Endothelial cell of umbilical vein (primary cell): ENCODE results near the gene SLC38A10. TPM values are rescaled to one million over a fixed set of nuclear protein-coding genes. Genes with fewer than 3 reads are reported as not detected.

Experiments used
- BruUV-seq: library from RNA; stranded (reverse); fragments of 400-500 nt; replicated peaks from 2 replicates; lab custom pipeline; 2021; lab: Mats Ljungman, UMichigan
- CTCF ChIA-PET: fragments of 300-600, 350-600 bp; sonication (Branson Sonifier 250); formaldehyde crosslinking; loops from one replicate; lab custom pipeline; 2021; ENCODE audit warnings: antibody characterized with exemption, inconsistent platforms; lab: Charles Lee
- POLR2A ChIA-PET: fragments of 300-600, 350-600 bp; sonication (Branson Sonifier 250); formaldehyde crosslinking; loops from one replicate; lab custom pipeline; 2021; ENCODE audit warnings: antibody characterized with exemption, inconsistent platforms; lab: Charles Lee
- DNase-seq: peaks from one replicate; pipeline ENCODE4 v3.0.0-alpha.2; 2011; ENCODE audit warnings: low read depth, low spot score
- FAIRE-seq: peaks from 2 replicates; lab custom pipeline; 2011; peaks lifted over from hg19 to GRCh38; lab: Jason Lieb, UNC
- H2AFZ ChIP-seq: 2 replicates; pipeline ENCODE4 v1.6.0; 2012; ENCODE audit warnings: low read depth, low read length, control low read depth, inconsistent platforms
- H3K27ac ChIP-seq: 2 replicates; pipeline ENCODE4 v1.5.1; 2011; ENCODE audit warnings: low read depth, mild to moderate bottlenecking, control low read depth, low read length, moderate library complexity; ENCODE audit not compliant: insufficient read depth
- H3K27me3 ChIP-seq, 2 experiments: 2 replicates each; pipeline versions ENCODE4 v1.6.0 to v1.6.1; 2011; ENCODE audit warnings: low read length in 2 of 2, mixed read lengths in 1 of 2; ENCODE audit not compliant: control insufficient read depth in 2 of 2, insufficient read depth in 2 of 2
- H3K36me3 ChIP-seq, 2 experiments: 2 replicates in 1 of 2; 3 replicates in 1 of 2; pipeline ENCODE4 v1.5.1; 2011; ENCODE audit warnings: low read length in 2 of 2, mild to moderate bottlenecking in 1 of 2, moderate library complexity in 1 of 2; ENCODE audit not compliant: control insufficient read depth in 2 of 2, insufficient read depth in 2 of 2; ENCODE audit errors: extremely low read depth in 1 of 2
- H3K4me1 ChIP-seq: 3 replicates; pipeline ENCODE4 v1.5.1; 2011; ENCODE audit warnings: mild to moderate bottlenecking, low read length; ENCODE audit not compliant: control insufficient read depth, insufficient read depth; ENCODE audit errors: extremely low read depth
- H3K4me2 ChIP-seq: 2 replicates; pipeline ENCODE4 v1.6.1; 2011; ENCODE audit warnings: low read length, control low read depth, mixed read lengths; ENCODE audit not compliant: insufficient read depth
- H3K4me3 ChIP-seq, 3 experiments: fragments of 200-600 bp in 1 of 3; sonication (generic), shearing (Covaris generic) in 1 of 3; replicated peaks in 1 of 3; 2 replicates each; pipeline ENCODE4 v1.5.1; 2011 to 2016; ENCODE audit warnings: control low read depth in 3 of 3, low read length in 3 of 3, mild to moderate bottlenecking in 2 of 3, inconsistent platforms in 1 of 3, low read depth in 1 of 3, moderate library complexity in 1 of 3; ENCODE audit not compliant: insufficient read depth in 1 of 3
- H3K79me2 ChIP-seq: 2 replicates; pipeline ENCODE4 v1.6.0; 2012; ENCODE audit warnings: low read length, inconsistent platforms; ENCODE audit not compliant: control insufficient read depth, insufficient read depth
- H3K9ac ChIP-seq: replicated peaks from 2 replicates; pipeline ENCODE3; 2011; ENCODE audit warnings: low read length, control low read depth; ENCODE audit not compliant: insufficient read depth; ENCODE audit errors: extremely low read depth
- H3K9me1 ChIP-seq: replicated peaks from 3 replicates; pipeline ENCODE4 v1.6.0; 2011; ENCODE audit warnings: mild to moderate bottlenecking, low read length; ENCODE audit not compliant: control insufficient read depth, insufficient read depth; ENCODE audit errors: extremely low read depth
- H3K9me3 ChIP-seq: replicated peaks from 2 replicates; pipeline ENCODE4 v1.5.1; 2012; ENCODE audit warnings: low read length, inconsistent platforms; ENCODE audit not compliant: control insufficient read depth, insufficient read depth
- H4K20me1 ChIP-seq: replicated peaks from 2 replicates; pipeline ENCODE3; 2011; ENCODE audit warnings: mild to moderate bottlenecking, low read length; ENCODE audit not compliant: control insufficient read depth, insufficient read depth; ENCODE audit errors: extremely low read depth
- EZH2 ChIP-seq: IDR thresholded peaks from 2 replicates; pipeline ENCODE4 v1.6.1; 2012; ENCODE audit warnings: borderline replicate concordance, low read depth, mild to moderate bottlenecking, moderate library complexity, low read length, inconsistent platforms; ENCODE audit not compliant: severe bottlenecking
- FOS ChIP-seq: IDR thresholded peaks from 2 replicates; pipeline ENCODE4 v1.6.1; 2011; ENCODE audit warnings: mild to moderate bottlenecking, low read length, moderate library complexity, borderline replicate concordance; ENCODE audit not compliant: insufficient read depth
- GATA2 ChIP-seq: IDR thresholded peaks from 2 replicates; pipeline ENCODE4 v1.7.0; 2011; ENCODE audit warnings: low read depth, mild to moderate bottlenecking, moderate library complexity, mixed read lengths, low read length; ENCODE audit not compliant: insufficient read length, insufficient read depth
- JUN ChIP-seq: IDR thresholded peaks from 2 replicates; pipeline ENCODE4 v1.6.1; 2011; ENCODE audit warnings: borderline replicate concordance, low read depth; ENCODE audit not compliant: insufficient read length, insufficient read depth
- MYC ChIP-seq: IDR thresholded peaks from one replicate; pipeline ENCODE4 v1.6.1; 2011; ENCODE audit warnings: mild to moderate bottlenecking, low read depth, low read length
- POLR2A ChIP-seq: IDR thresholded peaks from 2 replicates; pipeline ENCODE4 v1.6.1; 2012; ENCODE audit warnings: low read depth, mild to moderate bottlenecking, control low read depth, low read length
- POLR2AphosphoS5 ChIP-seq: IDR thresholded peaks from 2 replicates; pipeline ENCODE4 v1.6.1; 2012; ENCODE audit warnings: low read depth, mild to moderate bottlenecking, control low read depth, low read length, moderate library complexity; ENCODE audit not compliant: insufficient read depth
- dilution Hi-C: fragments of 300-500 bp; cut with MboI; formaldehyde crosslinking; loops from one replicate; pipeline ENCODE4 v1.15.0; 2019; ENCODE audit warnings: low sequenced_read_pairs; ENCODE audit not compliant: extremely low pct_ligation_motif_present
- intact Hi-C: fragments of 100-400 bp; cut with micrococcal nuclease; formaldehyde crosslinking; loops from one replicate; pipeline ENCODE4 v1.10.0; 2022
- polyA plus RNA-seq, 4 experiments: library from polyadenylated mRNA; depleted of rRNA in 3 of 4; stranded (reverse) in 3 of 4; unstranded in 1 of 4; fragments of >200 nt; gene quantifications; 2 replicates each; pipeline versions ENCODE4 v1.2.1 to v1.2.3, GENCODE V29; 2011 to 2012; ENCODE audit warnings: missing spikeins in 1 of 4
- total RNA-seq: library from RNA; stranded (reverse); gene quantifications from 2 replicates; pipeline ENCODE4 v1.2.3, GENCODE V29; 2021
- TF ChIP-seq, protein P1 (sequence below): IDR thresholded peaks from 2 replicates; pipeline ENCODE4 v1.6.1; 2011; ENCODE audit not compliant: insufficient read depth, insufficient read length
- TF ChIP-seq, protein P2 (sequence below), 2 donors: IDR thresholded peaks; 1 replicate in 1 of 2; 2 replicates in 1 of 2; pipeline ENCODE4 v1.5.1; 2011; ENCODE audit warnings: low read length in 2 of 2, mild to moderate bottlenecking in 2 of 2, moderate library complexity in 2 of 2, control low read depth in 1 of 2, inconsistent platforms in 1 of 2, low read depth in 1 of 2; ENCODE audit not compliant: insufficient read depth in 1 of 2; ENCODE audit errors: extremely low read depth in 1 of 2

SLC38A10 gene
- total and polyA plus RNA-seq, 2 donors (not counting 3 experiments of a cell fraction or from before 2014, with no cell fraction given) = 72.7 to 113 TPM

DNA sequence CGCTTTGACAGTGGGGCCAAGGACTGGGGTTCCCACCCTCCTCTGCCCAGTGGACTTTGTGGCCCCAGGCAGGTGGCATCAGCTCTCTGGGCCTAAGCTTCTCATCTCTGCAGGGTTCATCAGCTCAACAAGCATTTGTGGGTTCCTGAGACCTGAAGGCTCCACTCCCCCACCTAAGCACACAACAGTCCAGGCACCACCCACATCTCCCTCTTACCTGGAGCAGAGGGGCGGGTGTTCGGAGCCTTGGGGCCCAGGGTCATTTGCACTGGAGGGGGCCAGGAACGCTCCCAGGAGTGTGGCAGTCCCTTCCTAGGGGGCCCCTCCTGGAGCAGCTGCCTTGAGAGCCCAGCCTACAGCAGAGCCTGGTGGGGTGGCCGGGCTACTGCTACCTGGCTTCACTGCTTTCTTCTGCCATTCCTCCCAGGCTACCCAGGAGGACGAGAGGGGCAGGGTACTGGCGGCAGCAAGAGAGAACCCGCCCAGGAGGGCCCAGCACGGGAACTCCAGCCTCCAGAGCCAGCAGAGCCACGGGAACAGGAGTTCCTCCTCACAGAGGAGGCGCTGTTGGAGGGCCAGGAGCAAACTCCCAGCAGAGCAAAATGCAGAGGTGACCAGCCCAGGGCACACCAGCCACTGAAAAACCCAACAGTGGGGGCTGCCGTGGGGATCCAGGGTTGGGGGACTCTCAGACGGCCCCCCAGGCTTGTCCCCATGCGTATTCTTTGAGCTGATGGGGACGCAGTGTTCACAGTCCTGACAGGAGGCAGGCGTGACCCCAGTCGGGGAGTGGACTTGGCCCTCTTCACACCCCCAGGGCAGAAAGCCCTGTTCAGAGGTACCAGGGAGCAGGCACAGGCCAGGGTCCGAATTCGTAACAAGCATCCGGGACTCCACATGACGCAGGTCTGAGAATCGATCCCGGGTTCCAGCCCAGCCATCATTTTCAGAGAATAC is 35.1 kb upstream of the SLC38A10 start:
- no peaks in the 10 kb centered on the region for H3K79me2 ChIP-seq
- no peak overlapping the region for H3K4me3 ChIP-seq
- BruUV-seq = no TSS peak
- H3K27ac ChIP-seq = no peak overlapping the region
- no peak for TF ChIP-seq GATA2
- TF ChIP-seq, protein P1, sequence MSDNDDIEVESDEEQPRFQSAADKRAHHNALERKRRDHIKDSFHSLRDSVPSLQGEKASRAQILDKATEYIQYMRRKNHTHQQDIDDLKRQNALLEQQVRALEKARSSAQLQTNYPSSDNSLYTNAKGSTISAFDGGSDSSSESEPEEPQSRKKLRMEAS = no peak
- TF ChIP-seq, protein P2, sequence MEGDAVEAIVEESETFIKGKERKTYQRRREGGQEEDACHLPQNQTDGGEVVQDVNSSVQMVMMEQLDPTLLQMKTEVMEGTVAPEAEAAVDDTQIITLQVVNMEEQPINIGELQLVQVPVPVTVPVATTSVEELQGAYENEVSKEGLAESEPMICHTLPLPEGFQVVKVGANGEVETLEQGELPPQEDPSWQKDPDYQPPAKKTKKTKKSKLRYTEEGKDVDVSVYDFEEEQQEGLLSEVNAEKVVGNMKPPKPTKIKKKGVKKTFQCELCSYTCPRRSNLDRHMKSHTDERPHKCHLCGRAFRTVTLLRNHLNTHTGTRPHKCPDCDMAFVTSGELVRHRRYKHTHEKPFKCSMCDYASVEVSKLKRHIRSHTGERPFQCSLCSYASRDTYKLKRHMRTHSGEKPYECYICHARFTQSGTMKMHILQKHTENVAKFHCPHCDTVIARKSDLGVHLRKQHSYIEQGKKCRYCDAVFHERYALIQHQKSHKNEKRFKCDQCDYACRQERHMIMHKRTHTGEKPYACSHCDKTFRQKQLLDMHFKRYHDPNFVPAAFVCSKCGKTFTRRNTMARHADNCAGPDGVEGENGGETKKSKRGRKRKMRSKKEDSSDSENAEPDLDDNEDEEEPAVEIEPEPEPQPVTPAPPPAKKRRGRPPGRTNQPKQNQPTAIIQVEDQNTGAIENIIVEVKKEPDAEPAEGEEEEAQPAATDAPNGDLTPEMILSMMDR (IDR thresholded peaks at IDR 0.05; ENCODE audit: extremely low read depth in 1 of 2, insufficient read depth in 1 of 2, low read depth in 1 of 2, low read length in 2 of 2) = no peak
- TF ChIP-seq EZH2 = no peak
- no peak for TF ChIP-seq MYC
- no peak for TF ChIP-seq POLR2A
- TF ChIP-seq POLR2AphosphoS5 = no peak
- no peak for TF ChIP-seq JUN
- no peak for TF ChIP-seq FOS
- no peaks in the 10 kb centered on the region for H4K20me1 ChIP-seq
- no peak overlapping the region for H3K9ac ChIP-seq
- H3K9me1 ChIP-seq = no peaks in the 10 kb centered on the region
- no peaks in the 10 kb centered on the region for H3K9me3 ChIP-seq
- no peaks in the 10 kb centered on the region for H3K36me3 ChIP-seq
- H2AFZ ChIP-seq = no peak overlapping the region
- ChIA-PET CTCF (interaction anchor here (0.9 to 2.3 kb wide), 5 partner anchors 65 to 193 kb away, joined by 3 to 9 read pairs (median 5); partner anchors contain the start of gene BAHCC1), POLR2A (no interaction called here)
- no peaks in the 10 kb centered on the region for H3K27me3 ChIP-seq
- no peak overlapping the region for H3K4me2 ChIP-seq
- FAIRE-seq = no peak
- dilution Hi-C loops = no loop called here
- intact Hi-C loops = no loop called here
- no peak for DNase-seq
- H3K4me1 ChIP-seq = peaks cover 9% of the 10 kb centered on the region
